NCI-H526 (cell line): ENCODE measurements around the gene UQCC2.

ENCODE experiments used
- DNase-seq, 2 experiments: peaks; one replicate each; lab custom pipeline; 2025; lab: John Stamatoyannopoulos, UW

Gene UQCC2

GRCh38 chr6:33711140-33712129 lies at the start of gene UQCC2:
Gene UQCC2, minus strand, starts transcription at chr6:33711700. Its CDS starts 14 bp downstream, at chr6:33711686.
- DNase-seq: peak; percentile 98

- DNase-seq: no peak
Observed at GRCh38 chr6:33759887-33760629, 48.6 kb upstream of the UQCC2 start.

- no peak for DNase-seq
Observed at GRCh38 chr6:33758815-33759216, 47.3 kb upstream of the UQCC2 start.

GRCh38 chr6:33757906-33758305 lies 46.4 kb upstream of the UQCC2 start:
- DNase-seq: no peak

- DNase-seq: no peak
Observed at GRCh38 chr6:33757113-33757512, 45.6 kb upstream of the UQCC2 start.

- DNase-seq: no peak
Observed at GRCh38 chr6:33756211-33756954, 44.9 kb upstream of the UQCC2 start.

- DNase-seq: peak; percentile 51 to 82
Observed at GRCh38 chr6:33755070-33755869, 43.8 kb upstream of the UQCC2 start.

GRCh38 chr6:33754222-33754621 lies 42.7 kb upstream of the UQCC2 start:
- no peak for DNase-seq

- DNase-seq: no peak
Observed at GRCh38 chr6:33752646-33753015, 41.1 kb upstream of the UQCC2 start.

- peak; percentile 50 to 73 for DNase-seq
Observed at GRCh38 chr6:33751771-33752645, 40.5 kb upstream of the UQCC2 start.

- no peak for DNase-seq
Observed at GRCh38 chr6:33750244-33750991, 38.9 kb upstream of the UQCC2 start.

- no peak for DNase-seq
Observed at GRCh38 chr6:33749401-33749800, 37.9 kb upstream of the UQCC2 start.

GRCh38 chr6:33748841-33749240 lies 37.3 kb upstream of the UQCC2 start:
- no peak for DNase-seq

- no peak for DNase-seq
Observed at GRCh38 chr6:33747823-33748222, 36.3 kb upstream of the UQCC2 start.

GRCh38 chr6:33746651-33747100 lies 35.2 kb upstream of the UQCC2 start, which contains the start of gene IP6K3:
Gene IP6K3, minus strand, starts transcription at chr6:33746905. Its CDS starts 11,429 bp downstream, at chr6:33735476.
- DNase-seq: no peak

- DNase-seq: no peak
Observed at GRCh38 chr6:33746036-33746600, 34.6 kb upstream of the UQCC2 start.

- no peak for DNase-seq
Observed at GRCh38 chr6:33745548-33745947, 34.0 kb upstream of the UQCC2 start.

GRCh38 chr6:33744895-33745546 lies 33.5 kb upstream of the UQCC2 start:
- DNase-seq: peak in 1 of 2 experiments; percentile 50
